OCI-LY7 (cell line): Measurements from ENCODE around the gene CFAP77.

ENCODE experiments used
- CTCF ChIP-seq: fragments of 200-600 bp; sonication (generic); conservative IDR thresholded peaks from 2 replicates; pipeline ENCODE4 v1.5.1; 2014; ENCODE audit warnings: mild to moderate bottlenecking, antibody characterized with exemption, low read length, moderate library complexity, mixed read lengths
- EZH2phosphoT487 ChIP-seq: fragments of 200-600 bp; sonication (generic); IDR thresholded peaks from 2 replicates; pipeline ENCODE4 v1.6.1; 2018; ENCODE audit warnings: low read depth, borderline replicate concordance, mild to moderate bottlenecking, mixed run types, antibody characterized with exemption, low read length, moderate library complexity, mixed read lengths

DNA sequence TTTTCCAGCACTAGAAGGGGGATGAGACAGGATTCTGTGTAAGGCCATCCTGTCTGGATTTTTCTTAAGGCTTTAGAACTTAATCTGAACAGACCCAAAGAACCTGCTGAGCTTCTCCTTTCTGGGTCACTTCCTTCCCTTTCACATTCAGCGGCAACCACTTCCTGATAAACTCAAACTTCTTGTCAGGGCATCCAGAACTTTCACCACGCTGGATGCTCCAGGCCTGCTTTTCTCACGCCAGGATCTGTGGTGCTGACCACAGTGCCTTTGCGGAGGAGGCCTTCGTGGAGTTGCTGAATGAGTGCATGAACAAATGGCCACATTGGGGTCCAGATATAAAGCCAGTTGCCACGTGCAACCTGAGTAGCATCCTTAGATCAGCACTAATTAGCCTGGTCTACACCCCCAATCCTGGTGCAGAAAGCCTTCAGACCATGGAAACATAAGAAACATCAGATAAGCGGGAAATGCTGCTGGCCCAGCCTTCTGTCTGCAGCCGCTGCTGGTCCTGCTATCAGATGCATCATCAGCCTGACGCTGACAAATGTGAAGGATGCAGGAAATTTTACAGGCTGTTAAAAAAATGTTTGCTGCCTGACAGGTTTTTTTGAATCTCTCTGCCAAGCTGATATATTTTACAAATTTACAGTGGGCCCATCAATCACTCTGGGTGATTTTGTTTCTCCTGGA is 97.1 kb downstream of the CFAP77 start:
- TF ChIP-seq CTCF (no peak), EZH2phosphoT487 (no peak)
